HG03196 (cell line): Measurements from ENCODE around the gene SBNO1.
"Not testable (repeated sequence)": the region's sequence is repeated elsewhere in the genome, so short reads cannot be mapped to it uniquely, and the experiment has no call there.

Source experiments
- ATAC-seq: cut with Tn5 transposase; IDR thresholded peaks from one replicate; pipeline ENCODE4 v1.9.1; 2021; ENCODE audit not compliant: unreplicated experiment

Gene SBNO1

DNA sequence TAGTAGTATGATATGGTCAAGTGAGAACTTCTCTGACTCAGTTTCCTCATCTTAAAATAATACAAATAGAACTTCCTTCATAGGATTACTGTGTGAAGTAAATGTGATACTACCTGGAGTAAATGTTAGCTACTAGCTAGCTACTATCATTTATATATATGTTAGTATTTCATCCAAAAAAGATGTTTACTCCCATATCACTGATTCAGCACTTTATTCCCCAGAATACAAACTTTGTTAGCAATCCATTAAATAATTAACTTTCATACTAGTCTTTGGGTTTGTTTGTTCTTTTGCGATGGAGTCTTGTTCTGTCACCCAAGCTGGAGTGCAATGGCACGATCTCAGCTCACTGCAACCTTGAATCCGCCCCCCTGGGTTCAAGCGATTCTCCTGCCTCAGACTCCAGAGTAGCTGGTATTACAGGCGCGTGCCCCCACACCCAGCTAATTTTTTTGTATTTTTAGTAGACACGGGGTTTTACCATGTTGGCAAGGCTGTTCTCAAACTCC lies 8.4 kb downstream of the SBNO1 start:
- ATAC-seq = no peak

GRCh38 chr12:123354600-123354999 lies 10.0 kb downstream of the SBNO1 start:
- ATAC-seq = no peak

GRCh38 chr12:123351349-123351748 lies 13.3 kb downstream of the SBNO1 start:
- no peak for ATAC-seq

DNA sequence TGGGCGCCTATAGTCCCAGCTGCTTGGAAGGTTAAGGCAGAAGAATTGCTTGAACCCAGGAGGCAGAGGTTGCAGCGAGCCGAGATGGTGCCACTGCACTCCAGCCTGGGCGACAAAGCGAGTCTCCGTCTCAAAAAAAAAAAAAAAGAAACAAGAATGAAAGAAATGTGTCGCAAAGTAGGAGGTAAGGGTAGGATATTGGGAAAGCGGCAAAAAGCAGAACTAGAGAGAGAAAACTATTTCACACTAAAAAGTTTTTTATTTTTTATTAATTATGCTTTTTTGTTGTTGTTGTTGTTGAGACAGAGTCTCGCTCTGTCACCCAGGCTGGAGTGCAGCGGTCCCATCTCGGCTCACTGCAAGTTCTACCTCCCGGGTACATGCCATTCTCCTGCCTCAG lies 17.7 kb downstream of the SBNO1 start:
- ATAC-seq = no peak

GRCh38 chr12:123344086-123344485 lies 20.6 kb downstream of the SBNO1 start:
- no peak for ATAC-seq

DNA sequence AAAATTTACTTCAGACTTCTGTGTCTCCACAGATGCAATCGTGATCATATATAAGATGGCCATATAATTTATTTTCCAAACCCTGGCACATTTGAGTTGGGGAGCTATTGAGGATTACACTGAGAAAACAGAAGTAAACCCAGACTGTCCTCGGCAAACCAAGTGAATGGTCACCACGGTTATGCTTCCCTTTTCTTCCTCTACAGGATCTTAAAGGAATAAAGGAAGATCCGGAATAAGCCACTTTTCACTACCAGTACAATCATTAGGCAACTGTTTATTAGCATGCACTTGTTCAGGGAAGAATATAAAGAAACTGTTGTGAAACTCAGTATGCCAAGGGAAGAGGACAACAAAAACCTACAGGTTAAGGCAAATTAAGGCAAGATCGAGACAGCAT lies 27.6 kb downstream of the SBNO1 start:
- ATAC-seq = no peak

GRCh38 chr12:123336530-123336929 lies 28.1 kb downstream of the SBNO1 start:
- no peak for ATAC-seq

DNA sequence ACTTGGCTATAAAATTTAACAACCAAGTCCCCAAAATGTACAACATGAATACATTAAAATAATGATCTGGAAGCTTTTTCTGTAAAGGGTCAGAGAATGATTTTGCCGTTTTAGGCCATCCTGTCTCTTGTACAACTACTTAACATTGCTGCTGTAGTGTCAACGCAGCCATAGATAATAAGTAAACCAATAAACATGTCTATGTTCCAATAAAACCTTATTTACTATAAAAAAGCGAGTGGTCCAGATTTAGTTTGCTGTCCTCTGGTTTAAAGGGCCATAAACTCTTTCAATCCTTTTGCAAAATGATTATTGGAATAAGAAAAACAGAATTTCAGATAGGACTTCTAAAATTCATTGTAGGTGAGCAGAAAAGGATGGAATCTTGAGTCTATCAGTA lies 29.2 kb downstream of the SBNO1 start:
- no peak for ATAC-seq

GRCh38 chr12:123329799-123330198 lies 34.8 kb downstream of the SBNO1 start:
- ATAC-seq = no peak

GRCh38 chr12:123319826-123320225 lies 44.8 kb downstream of the SBNO1 start:
- no peak for ATAC-seq

DNA sequence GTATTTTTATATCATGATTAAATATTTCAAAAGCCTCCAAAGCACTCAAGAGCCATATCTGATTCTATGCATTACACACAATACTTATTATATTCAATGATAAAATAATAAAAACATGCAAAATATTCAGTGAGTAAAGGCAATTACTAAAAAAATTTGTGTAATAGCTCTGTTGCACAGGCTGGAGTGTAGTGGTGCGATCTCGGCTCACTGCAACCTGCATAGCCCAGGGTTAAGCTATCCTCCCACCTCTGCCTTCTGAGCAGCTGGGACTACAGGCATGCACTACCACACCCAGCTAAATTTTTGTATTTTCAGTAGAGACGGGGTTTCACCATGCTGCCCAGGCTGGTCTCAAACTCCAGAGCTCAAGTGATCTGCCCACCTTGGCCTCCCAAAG lies 45.4 kb downstream of the SBNO1 start:
- no peak for ATAC-seq

GRCh38 chr12:123313046-123313445 lies 51.6 kb downstream of the SBNO1 start:
- not testable (repeated sequence) for ATAC-seq

DNA sequence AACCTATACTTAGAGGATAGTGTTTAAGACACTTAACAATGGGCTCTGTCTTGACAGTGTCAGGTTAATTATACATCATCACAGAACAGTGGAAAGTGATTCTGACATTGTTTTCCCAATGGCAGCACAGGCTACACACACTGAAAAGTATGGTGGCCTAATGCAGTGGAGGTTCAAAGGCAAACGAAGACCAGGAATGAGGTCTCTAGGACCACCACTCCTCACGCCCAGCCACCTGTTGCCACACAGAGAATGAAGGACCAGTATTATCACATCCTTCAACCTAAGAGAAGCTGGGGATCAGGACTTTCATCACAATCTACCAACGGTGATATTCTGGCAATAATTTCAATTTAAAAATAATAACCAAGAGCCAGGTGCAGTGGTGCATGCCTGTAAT lies 58.4 kb downstream of the SBNO1 start:
- no peak for ATAC-seq

GRCh38 chr12:123305136-123305535 lies 59.5 kb downstream of the SBNO1 start:
- ATAC-seq = no peak

DNA sequence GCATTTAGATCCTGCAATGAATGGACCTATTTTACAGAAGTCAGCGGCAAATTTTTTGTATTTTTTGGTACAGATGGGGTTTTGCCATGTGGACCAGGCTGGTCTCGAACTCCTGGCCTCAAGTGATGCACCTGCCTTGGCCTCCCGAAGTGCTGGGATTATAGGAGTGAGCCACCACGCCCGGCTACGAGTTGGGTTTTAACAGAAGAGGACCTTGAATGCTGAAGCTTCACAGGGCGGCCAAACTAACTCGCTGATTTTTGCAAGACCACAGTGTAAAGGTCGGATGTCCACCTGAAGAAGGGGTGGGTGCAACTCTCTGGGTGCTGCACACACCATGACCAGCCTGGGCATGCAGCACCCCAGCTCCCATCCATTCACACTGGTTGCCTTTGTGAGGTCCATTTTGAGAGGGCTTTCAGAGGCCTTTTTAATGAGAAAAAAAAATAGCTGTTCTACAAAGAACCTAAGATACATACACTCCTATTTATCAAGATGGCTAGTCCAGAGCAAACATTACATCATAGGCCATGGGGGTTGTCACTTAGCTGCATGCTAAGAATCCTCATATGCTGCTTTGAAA lies 71.4 kb downstream of the SBNO1 start:
- no peak for ATAC-seq

- no peak for ATAC-seq
Observed at GRCh38 chr12:123289911-123290310, 74.7 kb downstream of the SBNO1 start.

GRCh38 chr12:123288751-123289346 lies 75.8 kb downstream of the SBNO1 start:
- no peak for ATAC-seq

- ATAC-seq = no peak
Observed at GRCh38 chr12:123286652-123287373, 77.8 kb downstream of the SBNO1 start.

DNA sequence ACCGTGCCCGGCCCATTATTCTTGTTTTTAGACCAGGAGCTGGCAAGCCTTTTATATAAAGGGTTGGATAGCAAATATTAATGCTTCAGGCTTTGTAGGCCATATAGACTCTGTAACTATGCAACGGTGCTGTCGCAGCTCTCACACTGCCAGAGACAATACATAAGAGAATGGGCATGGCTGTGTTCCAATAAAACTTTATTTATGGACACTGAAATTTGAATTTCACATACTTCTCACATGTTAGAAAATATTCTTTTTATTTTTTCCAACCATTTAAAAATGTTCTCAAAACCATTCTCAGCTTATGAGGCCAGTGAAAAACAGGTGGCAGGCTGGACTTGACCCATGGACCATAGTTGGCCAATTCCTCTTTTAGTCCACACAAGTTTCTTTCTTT lies 80.0 kb downstream of the SBNO1 start:
- no peak for ATAC-seq

DNA sequence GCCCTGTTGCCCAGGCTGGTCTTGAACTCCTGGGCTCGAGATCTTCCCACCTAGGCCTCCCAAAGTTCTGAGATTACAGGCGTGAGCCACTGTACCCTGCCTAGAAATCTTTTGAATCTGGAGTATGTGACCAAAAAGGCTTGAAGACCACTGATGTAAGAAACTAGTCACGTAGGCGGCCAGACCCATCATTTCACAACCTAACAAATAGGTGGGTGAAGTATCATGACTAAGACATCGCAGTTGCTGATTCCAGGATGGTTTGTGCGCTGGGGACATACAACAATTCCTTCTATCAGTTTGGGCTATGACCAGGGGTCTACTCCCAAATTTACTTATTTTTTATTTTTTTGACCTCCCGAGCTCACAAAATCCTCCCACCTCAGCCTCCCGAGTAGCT lies 81.2 kb downstream of the SBNO1 start:
- ATAC-seq = no peak

DNA sequence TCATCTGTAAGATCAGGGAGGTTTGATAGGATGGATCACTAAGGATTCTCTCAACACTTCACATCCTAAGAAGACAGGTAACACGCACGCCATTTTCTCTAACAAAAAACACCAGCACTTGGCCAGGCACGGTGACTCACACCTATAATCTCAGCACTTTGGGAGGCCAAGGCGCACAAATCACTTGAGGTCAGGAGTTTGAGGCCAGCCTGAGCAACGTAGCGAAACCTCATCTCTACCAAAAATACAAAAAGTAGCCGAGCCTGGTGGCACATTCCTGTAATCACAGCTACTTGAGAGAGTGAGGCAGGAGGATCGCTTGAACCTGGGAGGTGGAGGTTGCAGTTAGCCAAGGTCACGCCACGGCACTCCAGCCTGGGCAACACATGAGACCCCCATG lies 82.5 kb downstream of the SBNO1 start:
- no peak for ATAC-seq

GRCh38 chr12:123280971-123281370 lies 83.7 kb downstream of the SBNO1 start:
- ATAC-seq = no peak
